K562 (cell line): ENCODE measurements around the gene ADSS1. TPM values are rescaled to one million over a fixed set of nuclear protein-coding genes. Genes with fewer than 3 reads are reported as not detected.

Source experiments
- ATAC-seq: fragments of 200-7000 bp; cut with Tn5 transposase; 3 replicates; pipeline ENCODE4 v1.9.1; 2020; ENCODE audit warnings: moderate library complexity
- BruUV-seq: library from RNA; stranded (reverse); fragments of 400-500 nt; replicated peaks from 2 replicates; lab custom pipeline; 2021; lab: Mats Ljungman, UMichigan
- CTCF ChIA-PET: fragments of 300-600 bp; formaldehyde crosslinking; extraction: SDS; loops from one replicate; lab custom pipeline; 2021; ENCODE audit warnings: low intra/inter-chr PET ratio; lab: Yijun Ruan, JAX
- POLR2A ChIA-PET: fragments of 300-600, 350-650 bp; sonication (Branson Sonifier 250); formaldehyde crosslinking; extraction: SDS; loops from one replicate; lab custom pipeline; 2021; ENCODE audit warnings: antibody characterized with exemption, inconsistent platforms; lab: Yijun Ruan, JAX
- DNase-seq, 4 experiments: peaks; one replicate each; pipeline versions ENCODE4 v3.0.0 to v3.0.0-alpha.2; 2011 to 2018; ENCODE audit warnings: low spot score in 3 of 4, mixed read lengths in 3 of 4; ENCODE audit errors: extremely low read depth in 1 of 4
- FAIRE-seq: peaks from 2 replicates; lab custom pipeline; 2011; peaks lifted over from hg19 to GRCh38; lab: Jason Lieb, UNC
- H2AFZ ChIP-seq: 2 replicates; pipeline ENCODE4 v1.6.0; 2011; ENCODE audit warnings: low read depth, low read length, control low read depth, inconsistent platforms
- H3K27ac ChIP-seq: fragments of 200-600 bp; 3 replicates; pipeline ENCODE4 v1.8.0; 2011; ENCODE audit warnings: low read depth, mild to moderate bottlenecking, control low read depth, inconsistent platforms, low read length, moderate library complexity, mixed read lengths; ENCODE audit errors: extremely low read depth
- H3K27me3 ChIP-seq, 2 experiments: fragments of 300-600 bp in 1 of 2; 2 replicates in 1 of 2; 3 replicates in 1 of 2; pipeline versions ENCODE4 v1.6.0 to v1.8.0; 2011; ENCODE audit warnings: inconsistent platforms in 2 of 2, low read length in 2 of 2, mild to moderate bottlenecking in 1 of 2, mixed read lengths in 1 of 2, moderate library complexity in 1 of 2; ENCODE audit not compliant: control insufficient read depth in 2 of 2, insufficient read depth in 2 of 2
- H3K36me3 ChIP-seq: fragments of 300-600 bp; 3 replicates; pipeline ENCODE4 v1.8.0; 2011; ENCODE audit warnings: mild to moderate bottlenecking, low read length, inconsistent platforms; ENCODE audit not compliant: control insufficient read depth, insufficient read depth
- H3K4me1 ChIP-seq, 2 experiments: fragments of 200-600 bp in 1 of 2; replicated peaks in 1 of 2; 2 replicates in 1 of 2; 3 replicates in 1 of 2; pipeline versions ENCODE4 v1.5.1 to v1.8.0; 2011; ENCODE audit warnings: inconsistent platforms in 2 of 2, low read length in 2 of 2, mild to moderate bottlenecking in 1 of 2, mixed read lengths in 1 of 2, moderate library complexity in 1 of 2; ENCODE audit not compliant: control insufficient read depth in 2 of 2, insufficient read depth in 2 of 2
- H3K4me2 ChIP-seq: 2 replicates; pipeline ENCODE4 v1.6.1; 2011; ENCODE audit warnings: low read length, control low read depth, inconsistent platforms, mixed read lengths; ENCODE audit not compliant: insufficient read depth
- H3K4me3 ChIP-seq: fragments of 200-600 bp; sonication (generic), shearing (Covaris generic); 2 replicates; pipeline ENCODE4 v1.5.1; 2016; ENCODE audit warnings: control low read depth, inconsistent platforms
- H3K79me2 ChIP-seq: fragments of 200-600 bp; 3 replicates; pipeline ENCODE4 v1.8.0; 2011; ENCODE audit warnings: low read length, inconsistent platforms; ENCODE audit not compliant: control insufficient read depth, insufficient read depth
- H3K9ac ChIP-seq, 2 experiments: 2 replicates each; pipeline versions ENCODE4 v1.6.0 to v1.6.1; 2011; ENCODE audit warnings: low read depth in 2 of 2, low read length in 2 of 2, control low read depth in 1 of 2, inconsistent platforms in 1 of 2, mild to moderate bottlenecking in 1 of 2, mixed read lengths in 1 of 2; ENCODE audit not compliant: insufficient read depth in 1 of 2
- H3K9me1 ChIP-seq: one replicate; pipeline ENCODE4 v1.6.0; 2011; ENCODE audit warnings: inconsistent platforms, mild to moderate bottlenecking, low read length, moderate library complexity; ENCODE audit not compliant: control insufficient read depth, insufficient read depth
- H3K9me3 ChIP-seq: replicated peaks from 2 replicates; pipeline ENCODE4 v1.5.1; 2011; ENCODE audit warnings: low read depth, low read length, inconsistent platforms; ENCODE audit not compliant: control insufficient read depth, insufficient read depth
- H4K20me1 ChIP-seq: replicated peaks from 2 replicates; pipeline ENCODE4 v1.6.1; 2011; ENCODE audit warnings: low read length, inconsistent platforms, mixed read lengths; ENCODE audit not compliant: control insufficient read depth, insufficient read depth
- E2F6 ChIP-seq, 2 experiments: IDR thresholded peaks; 2 replicates each; pipeline ENCODE4 v1.6.1; 2011; ENCODE audit warnings: borderline replicate concordance in 1 of 2, control low read depth in 1 of 2, low read depth in 1 of 2, low read length in 1 of 2, mild to moderate bottlenecking in 1 of 2, mixed read lengths in 1 of 2, moderate library complexity in 1 of 2; ENCODE audit not compliant: insufficient read depth in 1 of 2, insufficient read length in 1 of 2, poor library complexity in 1 of 2, severe bottlenecking in 1 of 2; ENCODE audit errors: extremely low read depth in 1 of 2
- ELK1 ChIP-seq: sonication (generic); formaldehyde crosslinking; IDR thresholded peaks from 2 replicates; pipeline ENCODE4 v1.8.1; 2022; ENCODE audit warnings: missing genetic modification reagents
- TCF7L2 ChIP-seq: fragments of 150-350 bp; IDR thresholded peaks from 2 replicates; pipeline ENCODE4 v1.6.1; 2016; ENCODE audit warnings: low read depth, mild to moderate bottlenecking, low read length, moderate library complexity
- WGBS: fragments of 100-300 bp; shearing (Covaris generic); methylation state at CpG from one replicate; pipeline ENCODE4 v1.1.6; 2016; ENCODE audit warnings: low coverage, mixed read lengths; ENCODE audit not compliant: insufficient coverage; ENCODE audit errors: missing lambda C conversion rate; 5-methylcytosine and 5-hydroxymethylcytosine counted together
- in situ Hi-C: fragments of 300-500 bp; cut with MboI; formaldehyde crosslinking; loops from 4 replicates; pipeline ENCODE4 v1.15.0; 2018; ENCODE audit warnings: inconsistent platforms, mixed read lengths
- intact Hi-C: fragments of 100-400 bp; cut with micrococcal nuclease; formaldehyde crosslinking; loops from 2 replicates; pipeline ENCODE4 v1.14.2; 2022
- polyA plus RNA-seq, 8 experiments: library from polyadenylated mRNA; depleted of rRNA in 4 of 8; stranded (reverse) in 5 of 8; unstranded in 3 of 8; fragments of >200 nt; fragmentation: Nextera tagmentation in 2 of 8; fragmentation: Illumina TruSeq in 1 of 8; extraction: Ambion mirVana in 2 of 8; extraction: Trizol in 1 of 8; gene quantifications; 2 replicates each; pipeline versions ENCODE4 v1.2.1 to v1.2.3, GENCODE V29; 2011 to 2014; ENCODE audit warnings: inconsistent platforms in 1 of 8, missing spikeins in 1 of 8
- total RNA-seq, 7 experiments: library from RNA; depleted of rRNA in 6 of 7; stranded (reverse); fragments of >200 nt in 6 of 7; fragmentation: Illumina TruSeq in 2 of 7; extraction: Trizol in 2 of 7; gene quantifications; 2 replicates each; pipeline versions ENCODE4 v1.2.1 to v1.2.3, GENCODE V29; 2011 to 2021; ENCODE audit warnings: low replicate concordance in 1 of 7
- TF ChIP-seq, protein P1 (sequence below): fragments of 150-350 bp; conservative IDR thresholded peaks from 2 replicates; pipeline ENCODE4 v1.6.1; 2014; ENCODE audit warnings: low read length

ADSS1 gene
- total and polyA plus RNA-seq, 9 of the 15 experiments (the other 6 are each of a cell fraction or from before 2014, with no cell fraction given): 0.53 to 5.9 (median 3.9) TPM

DNA sequence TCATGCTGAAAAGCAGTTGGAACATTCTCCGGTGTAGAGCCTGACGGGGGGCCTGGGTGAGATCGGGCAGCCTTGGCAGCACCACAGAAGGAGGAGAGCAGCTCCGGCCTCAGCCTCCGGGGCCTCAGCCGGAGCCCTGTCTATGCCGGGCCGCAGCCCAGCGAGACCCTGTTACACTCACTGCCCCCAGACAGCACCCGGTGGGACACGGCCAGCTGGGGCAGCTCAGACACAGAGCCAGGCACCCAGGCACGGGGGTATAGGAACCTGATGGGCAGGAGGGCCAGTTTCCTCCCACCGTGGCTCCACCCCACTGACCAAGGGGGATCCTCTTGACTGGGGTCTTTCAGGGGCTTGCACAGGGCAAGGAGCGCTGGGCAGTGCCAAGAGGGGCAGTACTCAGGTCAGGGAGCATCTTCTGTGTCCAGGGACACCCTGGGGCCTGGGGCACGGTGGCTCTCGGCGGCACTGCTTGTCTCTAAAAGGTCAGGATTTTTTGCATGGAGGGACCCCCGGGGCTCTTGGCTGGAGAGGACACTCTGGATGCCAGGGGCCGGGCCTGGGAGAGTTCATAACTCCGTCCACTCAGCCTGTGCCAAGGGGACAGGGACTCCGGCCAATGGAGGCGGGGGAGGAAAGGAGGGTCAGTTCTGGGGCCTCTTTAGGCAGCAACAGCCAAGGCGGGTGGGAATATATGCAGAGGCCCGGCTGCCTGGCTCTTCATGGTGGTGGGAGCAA is 25.2 kb upstream of the ADSS1 start:
- POLR2A ChIA-PET: interaction anchor here (0.6 to 1.2 kb wide), 4 partner anchors 10 to 52 kb away, joined by 3 to 4 read pairs (median 3); no protein-coding TSS in a partner anchor

More for the DNA sequence above, 25.2 kb upstream of the ADSS1 start:
- Histone ChIP-seq H2AFZ (no peak overlapping the region), H3K27ac (no peak overlapping the region), H3K27me3 (no peaks in the 10 kb centered on the region), H3K4me2 (no peak overlapping the region), H3K9me3 (no peaks in the 10 kb centered on the region), H3K4me1 (peaks cover 15 to 84% of the 10 kb centered on the region in 2 experiments; a peak in 4 of 5 replicates), H3K36me3 (peaks cover 41% of the 10 kb centered on the region), H3K9ac (peak overlapping the region in 1 of 2 experiments; percentile 45; a peak in 2 of 4 replicates), H3K4me3 (no peak overlapping the region), H4K20me1 (no peaks in the 10 kb centered on the region), H3K79me2 (no peaks in the 10 kb centered on the region), H3K9me1 (peaks cover 3% of the 10 kb centered on the region)
- no peak for FAIRE-seq
- BruUV-seq: no TSS peak
- no peak for ATAC-seq
- DNase-seq: no peak
- CTCF ChIA-PET: no interaction called here
- intact Hi-C loops (no loop called here), in situ Hi-C loops (no loop called here)
- TF ChIP-seq, protein P1, sequence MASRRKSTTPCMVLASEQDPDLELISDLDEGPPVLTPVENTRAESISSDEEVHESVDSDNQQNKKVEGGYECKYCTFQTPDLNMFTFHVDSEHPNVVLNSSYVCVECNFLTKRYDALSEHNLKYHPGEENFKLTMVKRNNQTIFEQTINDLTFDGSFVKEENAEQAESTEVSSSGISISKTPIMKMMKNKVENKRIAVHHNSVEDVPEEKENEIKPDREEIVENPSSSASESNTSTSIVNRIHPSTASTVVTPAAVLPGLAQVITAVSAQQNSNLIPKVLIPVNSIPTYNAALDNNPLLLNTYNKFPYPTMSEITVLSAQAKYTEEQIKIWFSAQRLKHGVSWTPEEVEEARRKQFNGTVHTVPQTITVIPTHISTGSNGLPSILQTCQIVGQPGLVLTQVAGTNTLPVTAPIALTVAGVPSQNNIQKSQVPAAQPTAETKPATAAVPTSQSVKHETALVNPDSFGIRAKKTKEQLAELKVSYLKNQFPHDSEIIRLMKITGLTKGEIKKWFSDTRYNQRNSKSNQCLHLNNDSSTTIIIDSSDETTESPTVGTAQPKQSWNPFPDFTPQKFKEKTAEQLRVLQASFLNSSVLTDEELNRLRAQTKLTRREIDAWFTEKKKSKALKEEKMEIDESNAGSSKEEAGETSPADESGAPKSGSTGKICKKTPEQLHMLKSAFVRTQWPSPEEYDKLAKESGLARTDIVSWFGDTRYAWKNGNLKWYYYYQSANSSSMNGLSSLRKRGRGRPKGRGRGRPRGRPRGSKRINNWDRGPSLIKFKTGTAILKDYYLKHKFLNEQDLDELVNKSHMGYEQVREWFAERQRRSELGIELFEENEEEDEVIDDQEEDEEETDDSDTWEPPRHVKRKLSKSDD: no peak
- TF ChIP-seq TCF7L2: no peak
- no peak for TF ChIP-seq E2F6 (IDR thresholded peaks at IDR 0.05; ENCODE audit: borderline replicate concordance in 1 of 2, extremely low read depth in 1 of 2, insufficient read depth in 1 of 2, insufficient read length in 1 of 2, low read depth in 1 of 2, low read length in 1 of 2, poor library complexity in 1 of 2, severe bottlenecking in 1 of 2)
- TF ChIP-seq ELK1 (CRISPR knock-in tag): no peak
- 89% methylated on average over 13 of the region's 24 CpGs for WGBS
